HG03060 (cell line): ENCODE results near the gene RRN3.
A peak's percentile ranks its signal among the peaks of the same experiment; 100 is the strongest.
"Not testable (repeated sequence)": the region's sequence is repeated elsewhere in the genome, so short reads cannot be mapped to it uniquely, and the experiment has no call there.

Source experiments
- ATAC-seq: cut with Tn5 transposase; IDR thresholded peaks from one replicate; pipeline ENCODE4 v1.9.1; 2021; ENCODE audit warnings: low read depth, moderate number of reproducible peaks; ENCODE audit not compliant: unreplicated experiment

The RRN3 gene

DNA sequence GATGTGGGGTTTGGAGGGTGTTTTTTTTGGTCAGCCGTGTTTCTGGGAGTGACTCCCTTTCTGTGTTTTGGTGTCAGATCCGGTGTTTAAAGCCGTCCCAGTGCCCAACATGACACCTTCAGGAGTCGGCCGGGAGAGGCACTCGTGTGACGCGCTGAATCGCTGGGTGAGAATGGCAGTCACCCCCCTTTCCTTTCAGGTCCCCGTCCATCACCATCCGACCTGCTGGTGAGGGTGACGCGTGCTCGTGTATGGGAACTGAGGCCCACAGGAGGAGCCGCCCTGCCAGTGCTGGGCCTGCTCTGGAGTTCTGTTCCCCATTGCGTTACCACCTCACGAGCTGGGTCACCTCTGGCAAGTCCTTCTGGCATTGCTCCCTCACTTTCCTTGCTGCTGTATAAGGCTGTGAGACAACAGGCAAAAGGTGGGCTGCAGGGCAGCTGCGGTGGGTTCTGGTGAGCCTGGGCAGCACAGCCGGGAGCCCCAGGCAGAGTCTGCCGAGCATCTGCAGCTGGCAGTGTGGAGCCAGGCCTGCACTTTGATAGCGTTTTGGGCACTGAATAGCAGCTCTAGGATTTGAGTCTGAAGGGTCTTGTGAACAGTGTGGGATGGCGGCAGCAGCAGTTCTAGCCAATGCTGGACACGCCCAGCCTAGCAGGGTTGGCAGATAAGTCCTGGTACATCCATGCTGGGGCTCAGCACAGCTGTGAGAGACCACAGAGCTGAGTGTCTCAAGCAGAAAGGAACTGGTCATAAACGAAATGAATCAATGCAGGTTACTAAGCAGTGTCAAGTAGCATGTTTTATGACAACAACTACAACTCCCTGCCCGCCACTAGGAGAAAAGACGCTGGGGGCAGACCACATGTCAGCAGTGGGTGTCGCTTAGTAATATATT, 65.0 kb downstream of the RRN3 start:
- not testable (repeated sequence) for ATAC-seq

DNA sequence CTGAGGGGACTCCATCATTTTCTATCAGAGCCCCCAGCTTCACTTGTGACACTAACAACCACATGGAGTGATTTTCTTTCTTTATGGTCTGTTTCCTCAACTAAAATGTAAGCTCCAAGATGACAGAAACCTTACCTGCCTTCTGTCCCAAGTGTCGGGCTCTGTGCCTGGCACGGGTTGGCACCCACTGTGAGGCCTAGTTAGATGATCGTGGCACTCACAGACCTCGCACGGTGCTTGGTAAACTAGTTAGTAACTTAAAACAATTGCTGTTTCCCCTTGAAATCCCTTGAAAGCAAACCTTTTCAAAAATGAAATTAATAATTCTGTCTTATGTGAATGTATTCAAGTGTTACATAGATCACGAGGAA, 65.7 kb downstream of the RRN3 start:
- not testable (repeated sequence) for ATAC-seq

DNA sequence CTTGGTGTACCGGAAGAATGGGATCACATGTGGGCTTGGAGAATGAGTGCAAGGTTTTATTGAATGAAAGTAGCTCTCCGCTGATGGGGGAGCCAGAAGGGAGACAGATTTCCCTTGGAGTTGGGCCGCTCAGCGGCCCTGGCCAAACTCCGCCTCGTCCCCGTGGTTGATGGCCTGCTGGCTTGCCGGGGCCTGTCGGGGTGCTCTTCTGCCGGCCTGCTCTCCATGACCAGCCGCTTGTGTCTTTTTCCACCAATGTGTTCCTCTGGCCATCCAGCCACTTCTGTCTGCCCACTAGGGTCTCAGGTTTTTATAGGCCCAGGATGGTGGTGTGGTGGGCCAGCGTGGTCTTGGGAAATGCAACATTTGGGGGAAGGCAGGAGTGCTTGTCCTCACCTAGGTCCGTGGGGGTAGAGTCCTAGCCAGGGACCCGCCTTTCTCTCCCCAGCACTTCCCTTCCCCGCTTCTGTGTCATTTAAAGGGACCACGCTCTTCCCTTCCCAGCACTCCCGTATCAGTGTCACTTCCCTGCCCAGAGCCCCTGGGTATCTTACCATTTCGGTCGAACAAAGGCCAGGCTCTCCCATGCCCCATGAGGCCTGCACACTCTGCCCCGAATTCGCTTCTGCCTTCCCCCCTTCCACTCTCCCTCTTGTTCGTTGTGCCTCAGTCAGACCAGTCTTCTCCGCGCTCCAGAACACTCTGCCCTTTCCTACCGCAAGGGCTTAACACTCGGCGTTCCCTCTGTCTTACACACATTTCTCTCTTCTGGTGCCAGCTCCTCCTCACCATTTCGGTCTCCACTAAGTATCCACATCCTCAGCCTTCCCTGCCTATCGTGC, 66.3 kb downstream of the RRN3 start:
- ATAC-seq, result not testable (repeated sequence)

DNA sequence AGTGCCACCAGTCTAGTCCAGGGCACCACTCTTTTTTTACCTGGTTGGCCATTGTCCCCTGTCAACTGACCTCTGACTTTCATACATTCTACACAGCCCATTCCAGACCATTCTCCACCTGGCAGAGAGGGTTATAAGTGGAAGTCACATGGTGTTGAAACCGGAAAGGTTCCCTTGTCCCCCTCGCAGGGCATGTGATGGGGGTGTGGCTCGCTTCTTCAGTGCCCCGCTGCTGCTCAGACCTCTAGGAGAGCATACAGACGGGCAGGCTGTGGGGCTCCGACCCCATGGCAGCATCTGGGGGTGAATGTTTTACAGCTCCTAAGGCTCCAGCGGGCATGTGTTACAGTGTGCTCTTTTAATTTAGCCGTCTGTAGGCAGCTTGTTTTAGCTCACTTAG, 67.0 kb downstream of the RRN3 start:
- not testable (repeated sequence) for ATAC-seq

DNA sequence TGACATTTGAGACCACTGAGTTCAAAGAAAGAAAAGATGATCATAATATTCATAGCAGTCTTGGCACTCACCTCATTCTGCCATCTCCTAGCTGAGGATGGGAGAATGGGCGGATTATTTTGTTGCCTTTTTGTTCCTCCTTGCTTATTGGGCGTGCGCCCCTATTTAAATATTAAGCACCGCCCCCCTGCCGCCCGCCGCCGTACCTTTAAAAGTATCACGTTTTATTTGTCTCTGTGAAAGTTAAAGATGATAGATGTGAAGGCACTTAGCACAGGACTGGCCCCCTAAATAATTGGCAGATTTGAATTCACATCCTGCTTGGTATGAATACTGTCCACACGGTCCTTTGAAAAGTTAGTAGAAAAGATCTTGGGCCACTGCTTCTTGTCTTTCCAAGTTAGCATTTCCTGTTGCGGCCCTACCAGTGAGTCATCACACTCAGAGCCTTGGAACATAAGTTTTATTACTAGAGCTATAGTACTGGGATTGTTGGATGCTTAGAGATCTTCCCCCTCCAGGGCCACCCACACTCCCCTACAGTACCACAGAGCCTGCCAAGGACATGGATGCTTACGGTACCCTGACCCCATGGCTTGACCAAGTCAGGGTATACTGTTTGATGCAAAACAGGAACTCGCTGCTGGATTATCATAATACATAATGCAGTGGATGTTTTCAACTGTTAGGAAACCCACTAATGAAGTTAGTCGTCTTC, 68.7 kb downstream of the RRN3 start:
- not testable (repeated sequence) for ATAC-seq

DNA sequence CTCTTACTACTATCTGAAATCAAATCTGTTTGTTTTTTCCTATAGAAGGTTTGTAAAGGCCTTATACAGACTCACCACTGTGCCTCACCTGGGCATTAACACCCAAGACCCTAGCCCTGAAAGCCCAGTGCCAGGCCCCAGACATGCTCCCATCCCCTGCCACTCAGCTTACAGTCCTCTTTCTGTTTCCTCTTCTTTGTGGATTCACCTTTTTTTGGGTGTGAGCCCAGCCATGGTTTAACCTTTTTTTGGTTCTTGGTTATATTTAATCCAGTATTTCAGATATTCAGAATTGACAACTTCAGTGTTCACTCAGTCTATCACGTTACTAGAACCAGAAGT, 69.2 kb downstream of the RRN3 start:
- not testable (repeated sequence) for ATAC-seq

DNA sequence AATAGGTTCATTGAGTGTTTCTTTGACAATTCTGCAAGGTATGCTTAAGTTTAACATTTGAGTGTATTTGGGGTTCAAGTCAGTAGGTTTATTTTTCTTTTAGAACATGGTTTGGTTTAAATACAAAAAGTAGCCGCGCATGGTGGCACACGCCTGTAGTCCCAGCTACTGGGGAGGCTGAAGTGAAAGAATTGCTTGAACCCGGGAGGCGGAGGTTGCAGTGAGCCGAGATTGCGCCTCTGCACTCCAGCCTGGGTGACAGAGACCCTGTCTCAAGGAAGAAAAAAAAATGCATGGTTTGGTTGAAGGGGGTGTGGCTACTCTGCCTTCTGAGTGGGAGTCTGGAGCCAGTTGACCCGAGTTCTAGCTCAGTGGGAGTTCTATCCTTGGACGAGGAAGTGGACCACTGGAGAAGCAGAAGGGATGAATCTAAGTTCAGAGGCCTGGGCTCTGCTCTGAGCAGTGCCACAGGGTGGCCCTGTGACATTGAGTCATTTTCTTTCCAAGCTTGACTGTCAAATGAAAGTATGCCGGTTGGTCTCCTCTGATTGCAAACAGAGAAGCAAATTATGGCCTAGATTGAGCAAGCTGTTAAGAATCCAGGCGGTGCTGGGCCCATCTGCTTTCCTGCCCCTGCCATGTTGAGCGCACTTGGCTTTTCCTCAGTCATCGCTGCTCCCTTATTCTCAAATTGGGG, 70.5 kb downstream of the RRN3 start:
- not testable (repeated sequence) for ATAC-seq

DNA sequence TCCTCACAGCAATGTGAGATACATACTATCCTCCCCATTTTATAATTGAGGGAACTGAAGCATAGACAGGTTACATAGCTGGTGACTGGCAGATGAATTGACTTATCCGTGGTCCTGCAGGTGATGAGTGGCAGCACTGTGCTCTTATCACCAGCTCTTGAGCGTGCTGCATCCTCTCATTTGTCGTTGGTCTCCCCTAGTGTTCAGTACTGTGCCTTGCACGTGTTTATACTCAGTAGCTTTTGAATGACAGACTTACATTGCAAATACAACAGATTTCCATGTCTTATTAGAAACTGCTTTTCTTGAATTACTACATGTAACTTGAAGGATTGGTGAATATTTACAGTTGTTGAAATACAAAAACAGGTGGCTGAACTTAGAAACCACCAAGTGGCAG, 71.9 kb downstream of the RRN3 start:
- ATAC-seq, result peak; percentile 79

DNA sequence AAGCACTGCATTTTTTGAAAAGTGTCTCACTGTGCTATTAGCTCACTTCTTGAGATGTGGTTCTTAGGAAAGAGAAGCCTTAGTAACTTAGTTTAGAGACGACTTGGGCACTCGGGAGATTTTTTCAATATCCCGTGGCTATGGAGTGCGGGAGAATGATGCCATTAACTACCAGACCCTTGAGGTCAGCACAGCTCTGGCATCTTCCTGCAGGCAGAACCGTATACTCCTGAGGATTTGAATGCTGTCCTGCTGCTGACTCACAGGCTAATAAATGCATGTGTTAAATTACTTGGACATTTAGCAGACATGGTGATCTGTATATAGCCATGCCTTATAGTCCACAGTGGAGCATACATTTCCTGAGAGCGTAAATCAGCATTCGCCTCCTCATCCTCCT, 72.6 kb downstream of the RRN3 start:
- not testable (repeated sequence) for ATAC-seq

DNA sequence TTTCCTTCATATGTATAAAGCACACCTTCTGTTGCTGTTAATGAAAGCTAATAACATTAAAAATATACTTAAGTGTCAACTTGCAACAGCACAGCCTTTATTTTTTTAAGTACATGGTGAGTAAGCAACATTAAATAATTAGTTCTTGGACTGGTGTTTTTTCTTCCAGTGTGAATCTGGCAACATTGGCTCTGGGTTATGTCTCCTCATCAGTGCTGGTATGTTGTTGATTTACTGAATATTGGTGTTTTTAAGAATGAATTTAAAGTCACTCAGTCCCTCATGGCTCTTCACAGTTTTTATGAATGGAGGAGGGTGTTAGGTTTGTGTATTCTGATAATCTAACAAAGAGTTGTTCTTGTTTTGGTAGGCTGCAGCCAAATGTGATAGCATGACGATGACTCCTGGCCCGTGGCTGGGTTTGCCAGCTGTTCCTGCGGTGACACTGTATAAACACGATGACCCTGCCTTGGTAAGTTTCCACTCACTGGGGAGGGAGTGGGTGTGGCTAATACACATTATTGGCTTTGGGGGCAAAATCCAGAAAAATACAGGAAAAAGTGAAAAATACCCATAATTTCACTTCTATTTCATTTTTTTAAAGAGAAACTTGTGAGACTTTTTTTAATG, 77.0 kb downstream of the RRN3 start:
- not testable (repeated sequence) for ATAC-seq

DNA sequence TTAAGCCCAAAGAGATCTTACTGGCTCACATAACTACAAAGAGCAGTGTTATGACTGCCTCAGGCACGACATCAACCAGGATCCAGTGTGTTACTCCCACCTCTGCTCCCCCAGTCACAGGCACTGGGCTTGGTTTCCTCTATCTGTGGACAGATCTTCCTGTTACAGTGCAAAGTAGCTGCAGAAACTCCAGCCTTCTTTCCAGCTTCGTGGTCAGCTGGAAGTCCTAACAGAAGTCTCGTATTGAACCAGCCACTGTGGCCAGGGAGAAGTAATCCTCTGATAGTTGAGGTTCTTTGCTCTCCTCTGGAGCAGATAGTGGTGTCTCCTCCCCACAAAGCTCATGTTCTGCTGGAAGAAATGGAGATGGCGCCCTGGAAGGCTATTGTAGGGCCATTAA, 77.7 kb downstream of the RRN3 start:
- not testable (repeated sequence) for ATAC-seq

DNA sequence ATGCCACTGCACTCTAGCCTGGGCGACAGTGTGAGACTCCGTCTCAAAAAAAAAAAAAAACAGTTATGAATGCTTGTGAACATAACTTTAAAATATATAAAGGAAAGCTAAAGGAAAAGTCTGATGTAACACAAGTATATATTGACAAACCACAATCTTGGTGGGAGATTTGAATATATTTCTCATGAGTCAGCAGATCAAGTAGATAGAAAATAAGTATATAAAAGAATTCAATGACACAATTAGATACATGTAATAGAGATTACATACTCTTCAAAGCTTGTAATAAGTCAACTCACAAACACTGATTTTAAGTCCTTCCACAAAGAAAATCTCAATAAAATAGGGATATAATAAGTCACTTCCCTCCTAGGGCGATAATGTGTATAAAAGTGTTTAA, 78.4 kb downstream of the RRN3 start:
- ATAC-seq, result not testable (repeated sequence)

DNA sequence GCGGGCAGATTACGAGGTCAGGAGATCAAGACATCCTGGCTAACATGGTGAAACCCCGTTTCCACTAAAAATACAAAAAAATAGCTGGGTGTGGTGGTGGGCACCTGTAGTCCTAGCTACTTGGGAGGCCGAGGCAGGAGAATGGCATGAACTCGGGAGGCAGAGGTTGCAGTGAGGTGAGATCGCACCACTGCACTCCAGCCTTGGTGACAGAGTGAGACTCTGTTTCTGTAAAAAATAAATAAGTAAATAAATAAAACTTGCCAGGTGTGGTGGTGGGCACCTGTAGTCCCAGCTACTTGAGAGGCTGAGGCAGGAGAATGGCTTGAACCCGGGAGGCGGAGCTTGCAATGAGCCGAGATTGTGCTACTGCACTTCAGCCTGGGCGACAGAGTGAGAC, 81.1 kb downstream of the RRN3 start:
- ATAC-seq, result not testable (repeated sequence)
